ENCODE results near the gene PLCB1. TPM values are rescaled to one million over a fixed set of nuclear protein-coding genes. Genes with fewer than 3 reads are reported as not detected.
A peak's percentile ranks its signal among the peaks of the same experiment; 100 is the strongest.

The PLCB1 gene
- total and polyA plus RNA-seq, 10 of the 15 experiments (the other 5 are each of a cell fraction or from before 2014, with no cell fraction given), result 0.05 to 5.3 (median 0.17) TPM; not detected in 1

DNA sequence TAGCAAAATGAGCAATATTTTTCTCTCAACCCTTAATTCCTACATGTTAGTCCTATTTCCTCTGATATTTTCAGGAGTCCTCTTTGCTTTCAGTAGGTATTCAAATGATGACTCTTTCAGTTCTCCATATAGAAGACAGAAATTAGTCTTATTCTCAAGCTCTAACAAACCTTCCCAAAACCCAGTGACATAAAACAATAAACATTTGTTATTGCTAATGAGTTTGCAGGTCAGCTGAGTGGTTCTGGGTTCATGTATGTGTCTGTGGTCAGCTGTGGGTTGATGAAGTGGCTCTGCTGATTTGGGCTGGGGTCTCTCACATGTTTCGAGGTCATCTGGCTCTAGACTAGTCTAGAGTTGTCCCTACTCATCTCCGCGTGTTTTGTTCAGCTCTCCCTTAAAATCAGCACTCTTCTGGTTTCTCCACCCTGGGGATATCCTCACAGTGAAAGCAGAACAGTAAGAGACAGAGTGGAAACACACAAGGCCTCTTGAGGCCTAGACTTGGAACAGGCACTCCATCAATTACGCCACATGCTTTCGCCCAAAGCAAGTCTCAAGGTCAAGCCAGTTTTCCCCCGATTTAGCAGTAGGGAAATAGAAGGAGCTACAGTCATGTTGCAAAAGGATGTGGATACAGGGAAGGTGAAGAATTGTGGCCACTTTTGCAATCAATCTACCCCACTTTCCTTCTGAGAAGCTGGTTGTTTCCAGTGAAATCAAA lies 273.0 kb downstream of the PLCB1 start (continued):
- TF ChIP-seq, protein P1, sequence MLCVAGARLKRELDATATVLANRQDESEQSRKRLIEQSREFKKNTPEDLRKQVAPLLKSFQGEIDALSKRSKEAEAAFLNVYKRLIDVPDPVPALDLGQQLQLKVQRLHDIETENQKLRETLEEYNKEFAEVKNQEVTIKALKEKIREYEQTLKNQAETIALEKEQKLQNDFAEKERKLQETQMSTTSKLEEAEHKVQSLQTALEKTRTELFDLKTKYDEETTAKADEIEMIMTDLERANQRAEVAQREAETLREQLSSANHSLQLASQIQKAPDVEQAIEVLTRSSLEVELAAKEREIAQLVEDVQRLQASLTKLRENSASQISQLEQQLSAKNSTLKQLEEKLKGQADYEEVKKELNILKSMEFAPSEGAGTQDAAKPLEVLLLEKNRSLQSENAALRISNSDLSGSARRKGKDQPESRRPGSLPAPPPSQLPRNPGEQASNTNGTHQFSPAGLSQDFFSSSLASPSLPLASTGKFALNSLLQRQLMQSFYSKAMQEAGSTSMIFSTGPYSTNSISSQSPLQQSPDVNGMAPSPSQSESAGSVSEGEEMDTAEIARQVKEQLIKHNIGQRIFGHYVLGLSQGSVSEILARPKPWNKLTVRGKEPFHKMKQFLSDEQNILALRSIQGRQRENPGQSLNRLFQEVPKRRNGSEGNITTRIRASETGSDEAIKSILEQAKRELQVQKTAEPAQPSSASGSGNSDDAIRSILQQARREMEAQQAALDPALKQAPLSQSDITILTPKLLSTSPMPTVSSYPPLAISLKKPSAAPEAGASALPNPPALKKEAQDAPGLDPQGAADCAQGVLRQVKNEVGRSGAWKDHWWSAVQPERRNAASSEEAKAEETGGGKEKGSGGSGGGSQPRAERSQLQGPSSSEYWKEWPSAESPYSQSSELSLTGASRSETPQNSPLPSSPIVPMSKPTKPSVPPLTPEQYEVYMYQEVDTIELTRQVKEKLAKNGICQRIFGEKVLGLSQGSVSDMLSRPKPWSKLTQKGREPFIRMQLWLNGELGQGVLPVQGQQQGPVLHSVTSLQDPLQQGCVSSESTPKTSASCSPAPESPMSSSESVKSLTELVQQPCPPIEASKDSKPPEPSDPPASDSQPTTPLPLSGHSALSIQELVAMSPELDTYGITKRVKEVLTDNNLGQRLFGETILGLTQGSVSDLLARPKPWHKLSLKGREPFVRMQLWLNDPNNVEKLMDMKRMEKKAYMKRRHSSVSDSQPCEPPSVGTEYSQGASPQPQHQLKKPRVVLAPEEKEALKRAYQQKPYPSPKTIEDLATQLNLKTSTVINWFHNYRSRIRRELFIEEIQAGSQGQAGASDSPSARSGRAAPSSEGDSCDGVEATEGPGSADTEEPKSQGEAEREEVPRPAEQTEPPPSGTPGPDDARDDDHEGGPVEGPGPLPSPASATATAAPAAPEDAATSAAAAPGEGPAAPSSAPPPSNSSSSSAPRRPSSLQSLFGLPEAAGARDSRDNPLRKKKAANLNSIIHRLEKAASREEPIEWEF (IDR thresholded peaks at IDR 0.05; ENCODE audit: insufficient replicate concordance, low read depth, low read length), result peak; percentile 43
- peak; percentile 45 for TF ChIP-seq MEF2B (IDR thresholded peaks at IDR 0.05; ENCODE audit: partially characterized antibody, poor library complexity, severe bottlenecking)
- TF ChIP-seq TCF12 (IDR thresholded peaks at IDR 0.05; ENCODE audit: low read depth, low read length), result no peak
- TF ChIP-seq, protein P2, sequence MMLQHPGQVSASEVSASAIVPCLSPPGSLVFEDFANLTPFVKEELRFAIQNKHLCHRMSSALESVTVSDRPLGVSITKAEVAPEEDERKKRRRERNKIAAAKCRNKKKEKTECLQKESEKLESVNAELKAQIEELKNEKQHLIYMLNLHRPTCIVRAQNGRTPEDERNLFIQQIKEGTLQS (IDR thresholded peaks at IDR 0.05; ENCODE audit: borderline replicate concordance, extremely low read depth, low read depth, low read length), result no peak
- TF ChIP-seq RFX5 (IDR thresholded peaks at IDR 0.05; ENCODE audit: low read depth, low read length), result no peak
- TF ChIP-seq, protein P3, sequence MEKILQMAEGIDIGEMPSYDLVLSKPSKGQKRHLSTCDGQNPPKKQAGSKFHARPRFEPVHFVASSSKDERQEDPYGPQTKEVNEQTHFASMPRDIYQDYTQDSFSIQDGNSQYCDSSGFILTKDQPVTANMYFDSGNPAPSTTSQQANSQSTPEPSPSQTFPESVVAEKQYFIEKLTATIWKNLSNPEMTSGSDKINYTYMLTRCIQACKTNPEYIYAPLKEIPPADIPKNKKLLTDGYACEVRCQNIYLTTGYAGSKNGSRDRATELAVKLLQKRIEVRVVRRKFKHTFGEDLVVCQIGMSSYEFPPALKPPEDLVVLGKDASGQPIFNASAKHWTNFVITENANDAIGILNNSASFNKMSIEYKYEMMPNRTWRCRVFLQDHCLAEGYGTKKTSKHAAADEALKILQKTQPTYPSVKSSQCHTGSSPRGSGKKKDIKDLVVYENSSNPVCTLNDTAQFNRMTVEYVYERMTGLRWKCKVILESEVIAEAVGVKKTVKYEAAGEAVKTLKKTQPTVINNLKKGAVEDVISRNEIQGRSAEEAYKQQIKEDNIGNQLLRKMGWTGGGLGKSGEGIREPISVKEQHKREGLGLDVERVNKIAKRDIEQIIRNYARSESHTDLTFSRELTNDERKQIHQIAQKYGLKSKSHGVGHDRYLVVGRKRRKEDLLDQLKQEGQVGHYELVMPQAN (conservative IDR thresholded peaks at IDR 0.05), result no peak
- TF ChIP-seq NBN (IDR thresholded peaks at IDR 0.05), result peak; percentile 43; the same call in 1 of the 2 replicates
- TF ChIP-seq, protein P4, sequence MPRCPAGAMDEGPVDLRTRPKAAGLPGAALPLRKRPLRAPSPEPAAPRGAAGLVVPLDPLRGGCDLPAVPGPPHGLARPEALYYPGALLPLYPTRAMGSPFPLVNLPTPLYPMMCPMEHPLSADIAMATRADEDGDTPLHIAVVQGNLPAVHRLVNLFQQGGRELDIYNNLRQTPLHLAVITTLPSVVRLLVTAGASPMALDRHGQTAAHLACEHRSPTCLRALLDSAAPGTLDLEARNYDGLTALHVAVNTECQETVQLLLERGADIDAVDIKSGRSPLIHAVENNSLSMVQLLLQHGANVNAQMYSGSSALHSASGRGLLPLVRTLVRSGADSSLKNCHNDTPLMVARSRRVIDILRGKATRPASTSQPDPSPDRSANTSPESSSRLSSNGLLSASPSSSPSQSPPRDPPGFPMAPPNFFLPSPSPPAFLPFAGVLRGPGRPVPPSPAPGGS (IDR thresholded peaks at IDR 0.05; ENCODE audit: borderline replicate concordance, insufficient read depth, low read depth, low read length, poor library complexity, severe bottlenecking), result no peak
- peak; percentile 64 for TF ChIP-seq GATAD2B (conservative IDR thresholded peaks at IDR 0.05; ENCODE audit: low read depth)
- TF ChIP-seq SUPT20H (IDR thresholded peaks at IDR 0.05; ENCODE audit: borderline replicate concordance, control insufficient read depth, low read depth, low read length), result no peak
- peak; percentile 9 to 65; a peak in 2 of 4 replicates for TF ChIP-seq BHLHE40 (IDR thresholded peaks at IDR 0.05; ENCODE audit: borderline replicate concordance in 1 of 2, low read depth in 2 of 2, low read length in 1 of 2)
- TF ChIP-seq GABPA (IDR thresholded peaks at IDR 0.05; ENCODE audit: low read depth), result no peak
- TF ChIP-seq CBX3 (IDR thresholded peaks at IDR 0.05; ENCODE audit: borderline replicate concordance, low read depth), result no peak
- no peak for TF ChIP-seq BRCA1 (IDR thresholded peaks at IDR 0.05; ENCODE audit: low read depth, low read length)
- no peak for TF ChIP-seq ZSCAN29 (IDR thresholded peaks at IDR 0.05)
- TF ChIP-seq, protein P5, sequence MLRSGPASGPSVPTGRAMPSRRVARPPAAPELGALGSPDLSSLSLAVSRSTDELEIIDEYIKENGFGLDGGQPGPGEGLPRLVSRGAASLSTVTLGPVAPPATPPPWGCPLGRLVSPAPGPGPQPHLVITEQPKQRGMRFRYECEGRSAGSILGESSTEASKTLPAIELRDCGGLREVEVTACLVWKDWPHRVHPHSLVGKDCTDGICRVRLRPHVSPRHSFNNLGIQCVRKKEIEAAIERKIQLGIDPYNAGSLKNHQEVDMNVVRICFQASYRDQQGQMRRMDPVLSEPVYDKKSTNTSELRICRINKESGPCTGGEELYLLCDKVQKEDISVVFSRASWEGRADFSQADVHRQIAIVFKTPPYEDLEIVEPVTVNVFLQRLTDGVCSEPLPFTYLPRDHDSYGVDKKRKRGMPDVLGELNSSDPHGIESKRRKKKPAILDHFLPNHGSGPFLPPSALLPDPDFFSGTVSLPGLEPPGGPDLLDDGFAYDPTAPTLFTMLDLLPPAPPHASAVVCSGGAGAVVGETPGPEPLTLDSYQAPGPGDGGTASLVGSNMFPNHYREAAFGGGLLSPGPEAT (IDR thresholded peaks at IDR 0.05; ENCODE audit: low read depth), result peak; percentile 77
- TF ChIP-seq MXI1 (IDR thresholded peaks at IDR 0.05; ENCODE audit: low read depth, low read length), result 0 out of 2 replicates have a peak, but pooled peaks have one; percentile 17
- TF ChIP-seq BCL11A (IDR thresholded peaks at IDR 0.05; ENCODE audit: low read depth, low read length), result peak; percentile 68
